PFSK-1 (cell line): ENCODE data around the gene NEBL.
A peak's percentile ranks its signal among the peaks of the same experiment; 100 is the strongest.

ENCODE experiments used
- FOXP2 ChIP-seq: optimal IDR thresholded peaks from 2 replicates; pipeline ENCODE3; 2011; ENCODE audit warnings: borderline replicate concordance, control low read depth, inconsistent platforms; ENCODE audit not compliant: insufficient read depth; ENCODE audit errors: extremely low read length, extremely low read depth
- POLR2AphosphoS5 ChIP-seq: IDR thresholded peaks from 2 replicates; pipeline ENCODE4 v1.6.1; 2012; ENCODE audit warnings: low read depth, mild to moderate bottlenecking, control low read depth, low read length, moderate library complexity
- REST ChIP-seq, 2 experiments: IDR thresholded peaks; 2 replicates each; pipeline versions ENCODE4 v1.6.1 to v1.8.0; 2011 to 2012; ENCODE audit warnings: low read depth in 2 of 2, low read length in 2 of 2, control low read depth in 1 of 2, inconsistent platforms in 1 of 2, mild to moderate bottlenecking in 1 of 2, moderate library complexity in 1 of 2; ENCODE audit not compliant: insufficient read depth in 1 of 2
- SIN3A ChIP-seq: IDR thresholded peaks from 2 replicates; pipeline ENCODE4 v1.6.1; 2012; ENCODE audit warnings: mild to moderate bottlenecking, low read length, moderate library complexity, borderline replicate concordance; ENCODE audit not compliant: insufficient read depth
- TAF1 ChIP-seq: IDR thresholded peaks from 2 replicates; pipeline ENCODE4 v1.6.1; 2012; ENCODE audit warnings: low read length, control low read depth, borderline replicate concordance; ENCODE audit not compliant: insufficient read depth

Gene NEBL

GRCh38 chr10:20887706-20888555 is 9.2 kb downstream of the NEBL start:
- TF ChIP-seq FOXP2 (no peak), SIN3A (no peak), POLR2AphosphoS5 (no peak), TAF1 (no peak), REST (IDR thresholded peaks at IDR 0.05; ENCODE audit: insufficient read depth in 1 of 2, low read depth in 2 of 2, low read length in 2 of 2) (no peak)

- TF ChIP-seq REST (IDR thresholded peaks at IDR 0.05; ENCODE audit: insufficient read depth in 1 of 2, low read depth in 2 of 2, low read length in 2 of 2) (no peak), SIN3A (0 out of 2 replicates have a peak, but pooled peaks have one; percentile 19), TAF1 (no peak)
Measured at GRCh38 chr10:20885678-20886077, 11.4 kb downstream of the NEBL start.

GRCh38 chr10:20883552-20883951 is 13.6 kb downstream of the NEBL start:
- no peak for TF ChIP-seq POLR2AphosphoS5
- no peak for TF ChIP-seq FOXP2
- TF ChIP-seq REST (IDR thresholded peaks at IDR 0.05; ENCODE audit: insufficient read depth in 1 of 2, low read depth in 2 of 2, low read length in 2 of 2), result no peak
- no peak for TF ChIP-seq SIN3A
- TF ChIP-seq TAF1, result no peak

GRCh38 chr10:20882091-20882490 is 15.0 kb downstream of the NEBL start:
- TF ChIP-seq FOXP2 (no peak), TAF1 (no peak), SIN3A (no peak), POLR2AphosphoS5 (no peak), REST (IDR thresholded peaks at IDR 0.05; ENCODE audit: insufficient read depth in 1 of 2, low read depth in 2 of 2, low read length in 2 of 2) (no peak)

- TF ChIP-seq REST (IDR thresholded peaks at IDR 0.05; ENCODE audit: insufficient read depth in 1 of 2, low read depth in 2 of 2, low read length in 2 of 2) (no peak), POLR2AphosphoS5 (no peak), TAF1 (no peak), SIN3A (no peak), FOXP2 (no peak)
Measured at GRCh38 chr10:20879136-20879535, 18.0 kb downstream of the NEBL start.
